HG02759 (cell line): ENCODE measurements around the gene ZNF160.
"Not testable (repeated sequence)": the region's sequence is repeated elsewhere in the genome, so short reads cannot be mapped to it uniquely, and the experiment has no call there.

Experiments used
- ATAC-seq: cut with Tn5 transposase; IDR thresholded peaks from one replicate; pipeline ENCODE4 v1.9.1; 2021; ENCODE audit warnings: mild to moderate bottlenecking, moderate library complexity; ENCODE audit not compliant: unreplicated experiment

The ZNF160 gene

DNA sequence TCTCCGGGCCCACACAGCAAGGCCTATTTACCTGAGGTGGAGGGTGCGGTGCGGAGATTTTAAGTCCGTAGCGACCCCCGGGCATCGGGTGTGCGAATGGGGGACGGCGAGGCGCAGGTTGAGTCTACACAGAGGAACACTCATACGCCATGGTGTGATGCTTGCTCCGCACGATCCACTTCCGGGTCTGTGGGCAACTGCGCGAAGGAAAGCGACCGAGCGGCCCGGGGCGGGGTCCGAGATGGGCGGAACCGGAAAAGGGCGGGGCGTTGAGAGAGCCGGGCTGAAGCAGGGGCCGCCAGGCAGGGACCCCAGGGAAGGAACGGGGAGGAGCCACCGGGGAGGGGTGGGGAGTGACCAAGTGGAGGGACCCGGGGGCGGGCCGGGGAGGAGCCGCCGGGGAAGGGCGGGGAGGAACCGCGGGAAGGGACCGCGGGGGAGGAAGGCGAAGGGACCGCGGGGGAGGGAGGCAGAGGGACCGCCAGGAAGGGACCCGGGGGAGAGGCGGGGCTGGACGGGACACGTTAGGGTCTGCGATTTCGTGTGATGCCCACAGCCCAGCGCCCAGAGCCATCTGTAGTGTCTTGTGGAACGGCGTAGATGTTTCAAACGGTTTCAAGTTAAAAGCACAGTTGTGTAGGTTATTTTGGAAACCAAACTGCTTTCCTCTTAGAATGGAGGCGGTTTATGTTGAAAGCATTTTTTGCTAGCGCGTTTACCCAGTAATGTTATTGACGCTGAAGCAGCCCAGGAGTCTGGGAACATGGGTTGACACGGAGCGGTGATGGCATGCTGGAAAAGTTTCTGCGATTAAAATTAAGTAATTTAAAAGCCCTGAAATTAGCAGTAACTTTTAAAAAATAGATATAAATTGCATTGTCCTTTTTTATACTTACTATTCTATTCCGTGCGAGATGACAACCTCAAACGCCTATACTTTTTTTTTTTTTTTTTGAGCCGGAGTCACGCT lies at the start of gene ZNF160:
TSS of gene ZNF160 (minus strand) at position 189 of the 970 bp plus-strand sequence. CDS start 17,146 bp downstream, outside the sequence.
- peak; percentile 96 for ATAC-seq

- ATAC-seq: no peak
Observed at GRCh38 chr19:53147645-53148044, 44.4 kb upstream of the ZNF160 start.

- ATAC-seq: no peak
Observed at GRCh38 chr19:53140351-53140750, 37.1 kb upstream of the ZNF160 start.

GRCh38 chr19:53136432-53136831 lies 33.2 kb upstream of the ZNF160 start:
- no peak for ATAC-seq

GRCh38 chr19:53132141-53132991 lies 29.1 kb upstream of the ZNF160 start, which contains the start of gene ZNF415:
TSS of gene ZNF415 (minus strand) at chr19:53132910. CDS start at chr19:53122676, 10,234 bp downstream.
- no peak for ATAC-seq

DNA sequence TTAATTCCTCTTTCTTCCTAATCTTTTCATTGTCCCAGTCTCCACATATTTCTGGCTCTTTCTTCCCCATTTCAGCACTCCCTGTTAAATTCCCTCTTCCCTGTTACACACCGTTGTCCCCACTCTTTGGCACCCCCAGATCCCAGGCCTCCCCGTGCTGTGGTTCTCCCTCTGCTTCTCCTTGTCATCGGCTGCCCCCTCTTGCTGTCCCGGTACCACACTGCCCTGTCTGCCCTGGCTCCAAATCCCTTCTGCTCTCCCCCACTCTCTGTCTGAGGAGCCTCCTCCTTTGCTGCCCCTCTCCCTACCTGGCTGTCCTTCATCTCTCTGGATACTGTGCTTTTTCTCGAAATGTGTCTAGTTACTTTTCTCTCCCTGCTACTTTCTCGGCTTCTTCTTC lies 28.5 kb upstream of the ZNF160 start:
- ATAC-seq: no peak

- no peak for ATAC-seq
Observed at GRCh38 chr19:53131085-53131590, 27.9 kb upstream of the ZNF160 start.

GRCh38 chr19:53130506-53130905 lies 27.3 kb upstream of the ZNF160 start:
- ATAC-seq: no peak

- ATAC-seq: not testable (repeated sequence)
Observed at GRCh38 chr19:53126733-53127526, 23.7 kb upstream of the ZNF160 start.

DNA sequence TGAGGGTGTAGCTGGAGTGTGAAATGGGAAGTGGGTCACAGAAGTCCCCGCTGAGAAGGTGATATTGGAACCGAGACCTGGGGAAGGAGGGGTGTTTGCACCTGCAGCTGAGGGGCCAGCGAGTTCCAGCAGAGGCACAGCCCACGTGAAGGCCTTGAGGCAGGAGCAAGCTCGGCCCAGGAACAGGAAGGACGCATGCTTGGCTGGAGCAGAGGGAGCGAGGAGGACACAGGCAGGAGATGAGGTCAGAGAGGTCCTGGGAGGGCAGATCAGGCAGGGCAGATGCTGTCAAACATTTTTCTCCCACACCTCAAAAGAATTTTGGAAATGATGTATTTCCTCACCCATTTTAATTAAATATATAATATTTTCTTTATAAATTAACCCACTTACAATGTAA lies 20.2 kb upstream of the ZNF160 start:
- ATAC-seq: no peak

DNA sequence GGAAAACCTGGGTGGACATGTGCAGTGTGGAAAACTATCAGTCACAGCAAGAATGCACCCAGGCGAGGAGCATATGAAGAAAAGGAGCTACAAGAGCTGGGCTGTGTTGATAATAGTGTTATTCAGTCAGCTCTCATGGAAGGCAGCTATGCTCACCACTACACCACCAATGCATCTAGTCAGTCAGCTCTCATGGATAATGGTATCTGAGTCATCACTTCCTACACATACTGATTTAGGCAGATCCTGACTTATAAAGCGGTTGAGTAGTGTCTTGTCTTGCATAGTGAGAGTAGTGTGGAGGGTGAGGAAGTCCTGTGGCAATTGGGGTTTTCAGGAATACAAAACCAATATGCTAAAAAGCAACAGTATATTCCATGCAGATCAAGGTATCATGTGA lies 9.1 kb upstream of the ZNF160 start:
- no peak for ATAC-seq

DNA sequence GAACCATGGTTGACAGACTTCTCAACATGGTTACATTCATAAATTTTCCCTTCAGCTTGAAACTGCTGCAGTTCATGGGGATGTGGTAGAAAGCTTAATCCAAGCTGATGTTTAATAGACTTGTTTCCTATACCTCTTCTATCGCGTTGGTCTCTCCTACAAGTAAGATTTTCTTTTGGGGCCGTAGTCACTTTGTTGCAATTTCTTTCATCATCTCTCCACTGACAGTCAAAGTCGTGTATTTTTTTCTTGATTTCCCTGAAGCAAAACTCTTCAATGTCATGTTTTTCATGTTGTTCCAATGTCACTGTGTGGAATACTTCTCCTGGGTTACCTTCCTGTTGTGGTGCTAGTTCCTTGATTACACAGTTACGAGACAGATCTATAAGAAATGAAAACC lies 6.3 kb upstream of the ZNF160 start:
- no peak for ATAC-seq

GRCh38 chr19:53102756-53103233 lies 427 bp downstream of the ZNF160 start:
- peak; percentile 25 for ATAC-seq

DNA sequence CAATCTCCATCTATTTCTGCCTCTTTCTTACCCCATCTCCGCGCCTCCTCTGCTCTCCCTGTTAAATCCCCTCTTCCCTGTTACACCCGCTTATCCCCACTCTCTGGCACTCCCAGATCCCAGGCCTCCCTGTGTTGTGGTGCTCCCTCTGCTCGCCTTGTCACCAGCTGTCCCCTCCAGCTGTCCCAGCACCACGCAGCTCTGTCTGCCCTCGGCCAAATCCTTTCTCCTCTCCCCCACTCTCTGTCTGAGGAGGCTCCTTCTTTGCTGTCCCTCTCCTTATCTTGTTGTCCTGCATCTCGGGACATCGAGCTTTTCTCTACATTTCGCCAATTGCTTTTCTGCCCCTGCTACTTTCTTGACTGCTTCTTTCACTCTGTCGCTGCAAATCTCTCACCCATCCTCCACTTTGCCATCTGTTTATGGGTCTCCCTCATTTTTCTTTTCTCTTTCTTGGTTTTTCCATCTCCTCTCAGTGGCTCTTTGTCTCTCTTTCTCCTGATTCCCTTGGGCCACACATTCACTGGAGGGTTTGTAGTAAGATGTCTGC lies 941 bp downstream of the ZNF160 start:
- ATAC-seq: no peak

- no peak for ATAC-seq
Observed at GRCh38 chr19:53101518-53101917, 1.7 kb downstream of the ZNF160 start.

GRCh38 chr19:53098570-53098969 lies 4.7 kb downstream of the ZNF160 start:
- not testable (repeated sequence) for ATAC-seq

DNA sequence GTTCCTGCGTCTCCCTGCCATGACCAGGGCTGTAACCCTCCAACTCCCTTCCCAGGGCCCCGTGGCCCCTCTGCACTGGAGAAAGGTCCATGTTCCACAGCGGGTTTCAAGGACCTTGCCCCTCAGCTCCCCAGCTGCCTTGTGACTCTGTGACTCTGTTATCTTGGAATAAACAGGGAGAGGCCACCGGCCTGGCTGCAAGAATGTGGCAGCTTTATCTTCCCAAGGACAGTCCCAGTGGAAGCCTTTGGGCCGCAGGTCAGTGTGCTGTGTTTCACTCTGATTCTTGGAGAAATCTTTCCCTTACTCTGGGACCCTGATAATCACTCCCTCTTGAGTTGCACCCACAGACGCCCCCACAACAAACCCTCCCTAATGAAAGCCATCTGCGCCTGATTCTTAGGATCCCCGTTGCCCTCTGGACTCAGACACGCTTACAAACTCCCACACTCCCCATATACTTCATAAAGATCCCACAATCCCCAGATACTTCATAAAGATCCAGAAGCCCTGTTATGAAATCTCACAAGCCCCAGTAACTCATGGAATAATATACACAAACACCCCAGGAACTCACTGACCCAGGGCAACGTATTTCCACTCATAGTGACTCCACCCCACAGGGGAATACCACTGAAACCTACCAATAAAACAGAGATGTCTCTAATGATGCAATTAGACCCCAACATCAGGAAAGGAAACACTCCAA lies 6.1 kb downstream of the ZNF160 start:
- ATAC-seq: not testable (repeated sequence)

GRCh38 chr19:53096579-53096978 lies 6.6 kb downstream of the ZNF160 start:
- ATAC-seq: not testable (repeated sequence)
